ENCODE results near the gene SVOPL. TPM values are rescaled to one million over a fixed set of nuclear protein-coding genes. Genes with fewer than 3 reads are reported as not detected.
"Not testable (repeated sequence)": the region's sequence is repeated elsewhere in the genome, so short reads cannot be mapped to it uniquely, and the experiment has no call there.

SVOPL gene
- total and polyA plus RNA-seq, 2 donors (not counting 3 experiments of a cell fraction or from before 2014, with no cell fraction given): not detected

- Histone ChIP-seq H3K4me3 (replicated peaks in 1 of 3; ENCODE audit: insufficient read depth in 1 of 3, low read depth in 1 of 3, low read length in 3 of 3) (no peak overlapping the region), H3K36me3 (ENCODE audit: control insufficient read depth in 2 of 2, extremely low read depth in 1 of 2, insufficient read depth in 2 of 2, low read length in 2 of 2) (no peaks in the 10 kb centered on the region), H4K20me1 (replicated peaks; ENCODE audit: control insufficient read depth, extremely low read depth, insufficient read depth, low read length) (no peaks in the 10 kb centered on the region), H3K79me2 (ENCODE audit: control insufficient read depth, insufficient read depth, low read length) (no peaks in the 10 kb centered on the region), H3K4me2 (ENCODE audit: insufficient read depth, low read length) (no peak overlapping the region), H3K9me1 (replicated peaks; ENCODE audit: control insufficient read depth, extremely low read depth, insufficient read depth, low read length) (no peaks in the 10 kb centered on the region), H3K27me3 (ENCODE audit: control insufficient read depth in 2 of 2, insufficient read depth in 2 of 2, low read length in 2 of 2) (no peaks in the 10 kb centered on the region), H3K27ac (ENCODE audit: insufficient read depth, low read depth, low read length) (no peak overlapping the region), H3K9me3 (replicated peaks; ENCODE audit: control insufficient read depth, insufficient read depth, low read length) (no peaks in the 10 kb centered on the region), H3K9ac (replicated peaks; ENCODE audit: extremely low read depth, insufficient read depth, low read length) (no peak overlapping the region), H3K4me1 (ENCODE audit: control insufficient read depth, extremely low read depth, insufficient read depth, low read length) (no peaks in the 10 kb centered on the region), H2AFZ (ENCODE audit: low read depth, low read length) (no peak overlapping the region)
- ChIA-PET POLR2A (no interaction called here), CTCF (no interaction called here)
- FAIRE-seq (no peak), DNase-seq (ENCODE audit: low read depth, low spot score) (no peak)
- dilution Hi-C loops (cut with MboI; ENCODE audit: extremely low pct_ligation_motif_present, low sequenced_read_pairs): no loop called here
- BruUV-seq (replicated peaks): no TSS peak
- no peak for TF ChIP-seq MAX (IDR thresholded peaks at IDR 0.05; ENCODE audit: insufficient read depth, insufficient read length)
- no peak for TF ChIP-seq POLR2A (IDR thresholded peaks at IDR 0.05; ENCODE audit: low read depth, low read length)
- no peak for TF ChIP-seq MYC (IDR thresholded peaks at IDR 0.05; ENCODE audit: low read depth, low read length)
- no peak for TF ChIP-seq JUN (IDR thresholded peaks at IDR 0.05; ENCODE audit: borderline replicate concordance, insufficient read depth, insufficient read length, low read depth)
- no peak for TF ChIP-seq POLR2AphosphoS5 (IDR thresholded peaks at IDR 0.05; ENCODE audit: insufficient read depth, low read depth, low read length)
- no peak for TF ChIP-seq CTCF (IDR thresholded peaks at IDR 0.05; ENCODE audit: extremely low read depth in 1 of 2, insufficient read depth in 1 of 2, low read depth in 1 of 2, low read length in 2 of 2)
- TF ChIP-seq GATA2 (IDR thresholded peaks at IDR 0.05; ENCODE audit: insufficient read depth, insufficient read length, low read depth, low read length): no peak
- TF ChIP-seq FOS (IDR thresholded peaks at IDR 0.05; ENCODE audit: borderline replicate concordance, insufficient read depth, low read length): no peak
- TF ChIP-seq EZH2 (IDR thresholded peaks at IDR 0.05; ENCODE audit: borderline replicate concordance, low read depth, low read length, severe bottlenecking): no peak
- intact Hi-C loops (cut with micrococcal nuclease): no loop called here
Observed at GRCh38 chr7:138697535-138698182, 3.5 kb downstream of the SVOPL start.

GRCh38 chr7:138695776-138696175 lies 5.4 kb downstream of the SVOPL start:
- intact Hi-C loops (cut with micrococcal nuclease); BruUV-seq (replicated peaks): not testable (repeated sequence)
- POLR2A ChIA-PET: interaction anchor here (0.6 kb wide), 1 partner anchor 536 kb away, joined by 7 read pairs; no protein-coding TSS in a partner anchor

More at GRCh38 chr7:138695776-138696175, 5.4 kb downstream of the SVOPL start:
- DNase-seq (ENCODE audit: low read depth, low spot score); H3K4me3 ChIP-seq (replicated peaks in 1 of 3; ENCODE audit: insufficient read depth in 1 of 3, low read depth in 1 of 3, low read length in 3 of 3); CTCF ChIA-PET; H3K27ac ChIP-seq (ENCODE audit: insufficient read depth, low read depth, low read length); H3K79me2 ChIP-seq (ENCODE audit: control insufficient read depth, insufficient read depth, low read length); FAIRE-seq; H3K27me3 ChIP-seq (ENCODE audit: control insufficient read depth in 2 of 2, insufficient read depth in 2 of 2, low read length in 2 of 2); H3K9me3 ChIP-seq (replicated peaks; ENCODE audit: control insufficient read depth, insufficient read depth, low read length); H3K4me1 ChIP-seq (ENCODE audit: control insufficient read depth, extremely low read depth, insufficient read depth, low read length); H2AFZ ChIP-seq (ENCODE audit: low read depth, low read length); H3K36me3 ChIP-seq (ENCODE audit: control insufficient read depth in 2 of 2, extremely low read depth in 1 of 2, insufficient read depth in 2 of 2, low read length in 2 of 2); H3K4me2 ChIP-seq (ENCODE audit: insufficient read depth, low read length); H4K20me1 ChIP-seq (replicated peaks; ENCODE audit: control insufficient read depth, extremely low read depth, insufficient read depth, low read length); H3K9ac ChIP-seq (replicated peaks; ENCODE audit: extremely low read depth, insufficient read depth, low read length); dilution Hi-C loops (cut with MboI; ENCODE audit: extremely low pct_ligation_motif_present, low sequenced_read_pairs); H3K9me1 ChIP-seq (replicated peaks; ENCODE audit: control insufficient read depth, extremely low read depth, insufficient read depth, low read length): not testable (repeated sequence)
